ENCODE measurements around the gene NTMT2. TPM values are rescaled to one million over a fixed set of nuclear protein-coding genes. Genes with fewer than 3 reads are reported as not detected.

The NTMT2 gene
- total RNA-seq, 4 donors from 2014 or later = not detected

DNA sequence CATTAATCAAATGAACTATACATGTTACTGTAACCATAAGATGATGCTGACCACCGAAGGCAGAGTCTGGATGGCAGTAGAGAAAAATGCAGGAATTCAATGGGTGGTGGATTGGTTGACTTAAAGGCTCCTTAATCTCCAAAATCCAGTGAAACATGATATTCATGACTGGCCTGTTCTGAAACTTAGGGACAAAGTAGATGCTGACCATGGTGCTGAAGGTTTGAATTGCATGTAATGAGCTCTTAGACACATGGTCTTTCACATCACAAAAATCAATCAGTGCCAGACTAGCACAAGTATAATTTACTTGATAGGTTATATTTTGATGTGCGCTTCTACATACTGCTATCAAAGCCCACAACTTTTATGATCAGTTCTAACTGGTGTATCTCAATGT, 30.9 kb upstream of the NTMT2 start:
- H3K27ac ChIP-seq (replicated peaks in 1 of 4) = no peak overlapping the region
- no peak for DNase-seq (ENCODE audit: extremely low spot score)
- H3K4me1 ChIP-seq = no peaks in the 10 kb centered on the region
- WGBS = 77% methylated on average over 2 of the region's 2 CpGs
- intact Hi-C loops (cut with DNase I) = no loop called here
- H3K4me3 ChIP-seq = no peak overlapping the region
- TF ChIP-seq POLR2A (IDR thresholded peaks at IDR 0.05; ENCODE audit: low read depth) (no peak), EP300 (IDR thresholded peaks at IDR 0.05) (no peak), CTCF (IDR thresholded peaks at IDR 0.05) (no peak)
- H3K27me3 ChIP-seq = no peaks in the 10 kb centered on the region
- H3K9me3 ChIP-seq = no peaks in the 10 kb centered on the region
- no peaks in the 10 kb centered on the region for H3K36me3 ChIP-seq

DNA sequence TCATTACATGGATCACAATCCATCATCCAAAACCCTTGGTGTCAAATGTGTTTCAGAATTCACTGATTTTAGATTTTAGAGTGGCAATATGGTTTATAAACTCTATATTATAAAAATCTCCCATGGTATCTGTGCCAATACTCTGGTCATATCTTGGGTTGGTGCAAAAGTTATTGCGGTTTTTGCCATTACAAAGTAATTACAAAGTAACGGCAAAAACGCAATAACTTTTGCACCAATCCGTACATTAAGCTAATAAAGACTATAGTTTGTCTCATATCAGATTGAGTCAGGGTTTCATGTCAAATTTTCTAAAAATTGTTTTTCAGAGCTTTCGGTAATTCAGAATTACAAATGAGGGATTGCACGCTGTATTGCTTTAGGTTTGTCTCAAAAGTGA, 23.4 kb upstream of the NTMT2 start:
- TF ChIP-seq CTCF (IDR thresholded peaks at IDR 0.05) (no peak), EP300 (IDR thresholded peaks at IDR 0.05) (no peak), POLR2A (IDR thresholded peaks at IDR 0.05; ENCODE audit: low read depth) (no peak), POLR2AphosphoS5 (IDR thresholded peaks at IDR 0.05) (no peak)
- no peak overlapping the region for H3K4me3 ChIP-seq
- H3K4me1 ChIP-seq = no peaks in the 10 kb centered on the region
- no peaks in the 10 kb centered on the region for H3K9me3 ChIP-seq
- no peak for DNase-seq (ENCODE audit: extremely low spot score)
- H3K27me3 ChIP-seq = no peaks in the 10 kb centered on the region
- H3K36me3 ChIP-seq = no peaks in the 10 kb centered on the region
- WGBS = 95% methylated on average over 6 of the region's 6 CpGs
- no peak overlapping the region for H3K27ac ChIP-seq (replicated peaks in 1 of 4)
- intact Hi-C loops (cut with DNase I) = no loop called here

- H3K27ac ChIP-seq (replicated peaks in 1 of 4) = no peak overlapping the region
- H3K4me1 ChIP-seq = no peaks in the 10 kb centered on the region
- intact Hi-C loops (cut with DNase I) = no loop called here
- TF ChIP-seq EP300 (IDR thresholded peaks at IDR 0.05) = no peak
- no peak for TF ChIP-seq CTCF (IDR thresholded peaks at IDR 0.05)
- TF ChIP-seq POLR2AphosphoS5 (IDR thresholded peaks at IDR 0.05) = no peak
- TF ChIP-seq POLR2A (IDR thresholded peaks at IDR 0.05; ENCODE audit: low read depth) = no peak
- no peaks in the 10 kb centered on the region for H3K36me3 ChIP-seq
- H3K9me3 ChIP-seq = no peaks in the 10 kb centered on the region
- no peak for DNase-seq (ENCODE audit: extremely low spot score)
- no peak overlapping the region for H3K4me3 ChIP-seq
- H3K27me3 ChIP-seq = no peaks in the 10 kb centered on the region
Observed at GRCh38 chr1:170125269-170125668, 20.5 kb upstream of the NTMT2 start.

DNA sequence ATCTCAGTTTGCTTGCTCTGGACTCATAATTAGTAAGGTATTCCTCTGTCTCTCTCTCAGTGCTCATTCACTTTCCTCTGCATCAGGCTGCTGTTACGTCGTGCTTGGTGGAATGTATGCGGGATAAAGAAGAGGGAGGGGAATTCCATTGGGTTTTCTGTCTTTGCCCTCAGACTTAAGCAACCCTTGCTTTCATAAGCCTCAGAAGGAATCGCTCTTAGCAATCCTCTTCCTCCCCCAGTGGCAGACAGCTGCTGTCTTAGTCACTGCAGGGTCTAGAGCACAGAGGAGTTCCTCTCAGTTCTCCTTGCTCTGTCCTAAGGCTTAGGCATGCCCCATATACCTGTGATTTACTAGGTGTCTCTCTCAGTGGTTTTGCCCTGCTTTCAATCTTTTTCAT, 19.1 kb upstream of the NTMT2 start:
- TF ChIP-seq POLR2A (IDR thresholded peaks at IDR 0.05; ENCODE audit: low read depth) (no peak), CTCF (IDR thresholded peaks at IDR 0.05) (no peak), EP300 (IDR thresholded peaks at IDR 0.05) (no peak), POLR2AphosphoS5 (IDR thresholded peaks at IDR 0.05) (no peak)
- Histone ChIP-seq H3K9me3 (no peaks in the 10 kb centered on the region), H3K4me3 (no peak overlapping the region), H3K27me3 (no peaks in the 10 kb centered on the region), H3K36me3 (no peaks in the 10 kb centered on the region), H3K4me1 (peaks cover 0 to 8% (median 1%) of the 10 kb centered on the region in 4 donors), H3K27ac (replicated peaks in 1 of 4) (no peak overlapping the region)
- no peak for DNase-seq (ENCODE audit: extremely low spot score)
- intact Hi-C loops (cut with DNase I) = no loop called here
- WGBS = 51% methylated on average over 4 of the region's 4 CpGs

DNA sequence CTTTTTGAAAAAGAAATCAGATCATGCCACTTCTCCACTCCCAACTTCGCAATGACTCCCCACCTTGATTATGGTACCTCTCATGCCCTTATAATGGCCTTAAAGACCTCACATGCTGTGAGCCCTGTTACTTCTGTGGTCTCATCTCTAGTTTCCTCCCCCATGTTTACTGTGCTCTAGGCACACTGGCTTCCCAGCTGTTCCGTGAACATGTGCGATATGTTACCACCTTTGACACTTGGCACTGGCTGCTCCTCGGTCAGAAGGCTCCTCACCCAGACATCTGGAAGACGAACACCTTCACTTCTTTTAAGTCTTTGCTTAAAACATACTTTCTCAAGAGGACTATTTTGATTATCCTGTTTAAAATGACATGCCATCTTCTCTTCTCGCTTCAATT, 14.3 kb upstream of the NTMT2 start:
- intact Hi-C loops (cut with DNase I) = no loop called here

More for the DNA sequence above, 14.3 kb upstream of the NTMT2 start:
- Histone ChIP-seq H3K27ac (replicated peaks in 1 of 4) (no peak overlapping the region), H3K4me1 (peaks cover 0 to 50% (median 21%) of the 10 kb centered on the region in 4 donors), H3K27me3 (no peaks in the 10 kb centered on the region), H3K36me3 (no peaks in the 10 kb centered on the region), H3K4me3 (no peak overlapping the region), H3K9me3 (no peaks in the 10 kb centered on the region)
- DNase-seq (ENCODE audit: extremely low spot score) = no peak
- TF ChIP-seq EP300 (IDR thresholded peaks at IDR 0.05) (no peak), CTCF (IDR thresholded peaks at IDR 0.05) (no peak), POLR2AphosphoS5 (IDR thresholded peaks at IDR 0.05) (no peak), POLR2A (IDR thresholded peaks at IDR 0.05; ENCODE audit: low read depth) (no peak)
- 84% methylated on average over 6 of the region's 6 CpGs for WGBS
